Stimulated activated CD4-positive, alpha-beta T cell treated with anti-CD3 and anti-CD28 coated beads, Interleukin-4, amount 100 ng/mL, for 4 hours (primary cell): ENCODE results near the gene AP1G2.
"Not testable (repeated sequence)": the region's sequence is repeated elsewhere in the genome, so short reads cannot be mapped to it uniquely, and the experiment has no call there.

Experiments used
- DNase-seq, 2 experiments: peaks; one replicate each; pipeline ENCODE4 v3.0.0-alpha.2; 2020

Gene AP1G2

DNA sequence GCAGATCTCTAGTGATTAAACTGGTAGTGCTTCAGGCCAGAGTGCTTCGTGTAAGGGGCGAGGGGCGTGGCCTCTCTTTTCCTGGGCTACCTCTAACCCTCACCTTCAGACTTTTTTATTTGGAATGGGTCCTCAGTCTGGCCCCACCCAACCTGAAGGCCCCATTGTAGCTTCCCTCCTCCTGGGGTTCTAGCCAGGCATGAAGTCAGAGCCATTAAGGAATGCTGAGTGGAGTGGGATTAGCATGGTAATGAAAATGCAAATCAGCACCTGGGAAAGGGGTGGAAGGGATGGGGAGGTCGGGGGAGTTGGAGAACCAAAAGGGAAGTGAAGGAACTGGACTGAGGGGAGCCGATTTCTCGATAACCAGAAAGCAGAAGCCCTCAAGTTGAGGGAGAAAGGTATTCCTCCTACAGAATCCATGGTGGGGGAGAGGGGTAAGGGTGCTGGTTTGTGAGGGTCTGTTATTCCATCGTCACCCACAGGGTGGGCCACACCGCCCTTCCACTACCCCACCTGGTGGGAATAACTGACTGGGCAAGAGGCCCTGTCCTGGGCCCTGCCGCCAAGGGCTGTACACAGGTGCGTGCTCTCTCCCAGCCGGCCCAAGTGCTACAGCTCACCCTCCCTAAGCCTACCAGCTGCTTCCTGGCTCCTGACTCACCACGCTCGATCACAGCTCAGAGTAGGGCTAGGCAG is 30.1 kb downstream of the AP1G2 start:
- DNase-seq, result no peak

DNA sequence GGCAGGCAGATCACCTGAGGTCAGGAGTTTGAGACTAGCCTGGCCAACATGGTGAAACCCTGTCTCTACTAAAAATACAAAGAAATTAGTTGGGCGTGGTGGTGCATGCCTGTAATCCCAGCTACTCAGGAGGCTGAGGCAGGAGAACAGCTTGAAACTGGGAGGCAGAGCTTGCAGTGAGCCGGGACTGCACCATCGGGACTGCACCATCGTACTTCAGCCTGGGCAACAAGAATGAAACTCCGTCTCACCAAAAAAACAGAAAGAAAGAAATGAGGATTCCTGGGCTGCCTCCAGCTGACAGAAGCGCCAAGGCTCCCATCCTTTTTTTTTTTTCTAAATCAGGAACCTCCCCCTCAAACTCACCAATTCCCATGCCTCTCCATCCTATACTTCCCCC is 30.7 kb downstream of the AP1G2 start:
- DNase-seq, result not testable (repeated sequence)

DNA sequence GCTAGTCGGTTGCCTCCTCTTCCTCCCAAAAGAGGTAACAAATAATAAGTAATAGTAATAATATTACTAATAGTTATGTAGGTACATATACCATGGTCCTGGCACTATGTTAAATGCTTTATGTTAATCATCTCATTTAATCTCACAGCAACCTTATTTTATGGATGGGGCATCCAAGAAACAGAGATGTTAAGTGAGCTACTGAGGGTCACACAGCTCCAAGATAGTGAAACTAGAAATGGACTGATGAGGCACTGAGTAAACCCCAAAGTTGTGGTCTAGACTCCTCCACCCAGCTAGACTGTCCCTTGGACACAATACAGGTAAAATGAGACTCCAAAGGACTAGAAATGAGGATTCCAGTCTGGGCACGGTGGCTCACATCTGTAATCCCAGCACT is 31.1 kb downstream of the AP1G2 start:
- no peak for DNase-seq

DNA sequence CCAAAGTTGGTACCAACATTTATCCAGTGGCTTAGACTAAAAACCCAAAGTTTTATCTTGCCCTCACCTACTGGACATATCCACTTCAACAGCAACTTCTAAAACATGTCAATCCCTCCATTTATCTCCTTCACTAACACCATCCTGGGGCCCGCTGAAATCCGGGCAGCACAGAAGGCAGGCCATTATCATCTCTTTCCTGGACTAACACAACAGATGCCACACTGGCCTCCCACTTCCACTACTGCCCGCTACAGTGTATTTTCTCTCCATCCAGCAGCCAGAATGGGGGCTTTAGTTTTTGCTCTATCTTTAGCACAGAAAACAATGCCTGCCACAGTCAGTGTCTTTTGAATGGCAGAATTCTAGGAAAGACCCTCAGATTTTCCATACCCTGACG is 31.6 kb downstream of the AP1G2 start:
- no peak for DNase-seq

DNA sequence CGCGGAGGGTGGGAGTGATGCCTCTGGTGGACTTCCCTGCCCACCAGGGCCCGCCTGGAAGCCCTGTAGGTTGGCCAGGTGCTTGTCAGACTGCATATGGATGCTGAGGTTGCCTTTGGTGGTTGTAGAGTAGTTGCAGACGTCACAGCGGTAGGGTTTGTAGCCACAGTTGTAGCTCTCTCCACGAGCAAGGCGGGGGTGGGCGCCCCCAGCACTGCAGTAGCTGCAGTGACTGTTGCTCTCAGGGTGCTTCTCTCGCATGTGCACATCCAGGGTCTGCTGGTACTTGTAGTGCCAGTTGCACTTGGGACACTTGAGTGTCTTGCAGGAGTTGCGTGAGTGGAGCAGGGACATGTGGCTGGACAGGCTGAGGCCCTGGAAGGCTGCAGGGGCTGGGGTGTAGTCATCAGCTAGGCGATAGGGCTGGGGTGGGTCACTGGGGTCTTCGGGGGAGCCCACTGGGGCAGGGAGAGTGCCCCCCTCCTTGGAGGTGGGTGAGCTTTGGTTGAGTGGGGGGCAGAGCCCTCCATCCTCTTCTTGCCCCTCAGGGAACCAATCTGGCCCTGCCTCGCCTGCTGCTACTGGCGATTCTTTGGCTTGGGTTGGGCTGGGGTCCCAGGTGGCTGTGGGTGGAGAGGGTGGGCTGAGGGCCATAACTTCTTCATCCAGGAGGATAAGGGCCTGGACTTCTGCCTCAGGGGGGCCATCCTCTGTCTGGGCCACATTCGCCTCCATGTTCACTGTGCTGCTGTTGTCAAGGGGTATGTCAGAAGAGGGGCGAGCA is 33.7 kb downstream of the AP1G2 start:
- DNase-seq, result no peak

DNA sequence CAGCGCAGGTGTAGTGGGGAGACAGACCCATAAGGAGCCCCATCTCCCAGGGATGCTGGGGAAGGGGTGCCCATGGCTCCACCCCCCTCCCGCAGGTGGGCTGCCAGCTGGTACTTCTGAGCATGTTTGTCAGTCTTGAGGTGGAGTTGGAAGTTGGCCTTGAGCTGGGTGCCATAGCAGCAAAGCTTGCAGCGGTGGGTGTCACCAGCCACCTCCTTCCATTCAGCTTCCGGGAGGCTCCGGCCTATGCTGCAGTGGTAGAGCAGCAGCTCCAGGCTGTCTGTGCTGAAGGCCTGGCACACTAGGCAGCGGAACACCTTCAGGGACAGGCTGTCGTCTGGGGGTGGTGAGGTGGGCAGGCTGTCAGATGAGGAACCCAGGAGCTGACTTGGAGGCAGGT is 34.9 kb downstream of the AP1G2 start:
- no peak for DNase-seq

DNA sequence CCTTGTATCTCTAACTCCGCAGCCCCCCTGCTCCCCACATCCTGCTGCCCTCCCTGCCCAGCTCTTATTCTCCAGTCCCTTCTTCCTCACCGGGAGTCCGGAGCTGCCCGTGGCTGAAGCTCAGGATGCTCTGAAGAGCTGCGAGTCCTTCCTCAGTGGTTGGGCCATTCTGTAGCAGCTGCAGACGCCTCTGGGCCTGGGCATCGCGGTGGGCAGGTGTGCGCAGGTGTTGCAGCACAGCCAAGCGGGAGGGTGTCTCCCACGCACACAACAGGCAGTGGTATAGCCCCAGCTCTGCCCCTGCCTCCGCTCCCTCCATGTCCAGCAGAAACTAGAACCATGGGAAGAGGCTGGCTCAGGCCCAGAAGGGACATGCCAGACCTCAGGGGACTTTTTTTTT is 36.2 kb downstream of the AP1G2 start:
- DNase-seq, result no peak

DNA sequence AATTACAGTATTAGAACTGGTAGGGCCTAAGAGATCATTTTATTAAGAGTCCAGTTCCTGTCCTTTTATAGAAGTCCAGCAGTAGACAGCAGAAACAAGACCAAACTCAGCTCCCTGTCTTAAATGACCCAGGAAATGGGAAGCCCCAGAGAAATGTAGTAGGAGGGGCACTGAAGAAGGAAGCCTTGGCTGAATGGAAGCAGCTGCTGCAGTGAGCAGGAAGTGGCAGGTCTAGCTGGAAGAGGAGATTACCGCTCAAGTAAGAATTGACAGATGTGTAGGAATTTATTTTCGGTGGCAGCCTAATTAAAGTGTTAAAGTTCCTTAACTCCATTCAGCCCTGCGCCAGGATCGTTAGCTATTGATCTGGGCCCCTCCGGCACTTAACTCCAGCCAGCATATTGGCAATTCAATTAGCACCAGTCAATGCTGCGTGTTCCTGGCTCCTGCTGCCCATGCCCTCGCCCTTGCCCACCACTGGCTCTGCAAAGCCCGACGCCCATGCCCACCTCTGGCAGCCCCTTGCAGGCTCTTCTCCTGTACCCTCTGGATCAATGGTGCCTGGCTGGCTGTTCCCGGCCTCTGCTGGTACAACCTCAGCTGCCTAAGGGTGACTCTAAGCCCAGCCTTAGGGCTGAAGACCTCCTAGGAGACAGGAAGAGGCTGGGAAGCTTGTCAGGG is 37.1 kb downstream of the AP1G2 start:
- no peak for DNase-seq

DNA sequence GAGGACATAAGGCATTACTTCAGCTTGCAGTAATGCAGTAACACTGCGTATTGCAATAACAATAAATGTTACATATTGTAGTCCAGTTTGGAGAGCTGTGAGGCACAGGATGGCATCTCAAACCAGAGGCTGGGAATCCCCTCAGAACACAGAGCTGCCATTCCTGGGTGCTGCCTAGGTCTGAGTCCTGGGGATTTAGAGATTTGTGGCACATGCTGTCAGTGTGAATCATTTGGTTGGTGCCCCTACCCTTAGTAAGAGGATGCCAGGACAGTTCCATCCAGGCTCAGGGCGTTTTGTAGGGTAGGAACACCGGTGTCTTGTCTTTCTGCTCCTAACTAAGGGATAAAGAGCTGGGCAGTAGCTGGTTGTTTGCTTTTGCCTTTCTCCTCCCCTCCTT is 38.6 kb downstream of the AP1G2 start:
- DNase-seq, result no peak

DNA sequence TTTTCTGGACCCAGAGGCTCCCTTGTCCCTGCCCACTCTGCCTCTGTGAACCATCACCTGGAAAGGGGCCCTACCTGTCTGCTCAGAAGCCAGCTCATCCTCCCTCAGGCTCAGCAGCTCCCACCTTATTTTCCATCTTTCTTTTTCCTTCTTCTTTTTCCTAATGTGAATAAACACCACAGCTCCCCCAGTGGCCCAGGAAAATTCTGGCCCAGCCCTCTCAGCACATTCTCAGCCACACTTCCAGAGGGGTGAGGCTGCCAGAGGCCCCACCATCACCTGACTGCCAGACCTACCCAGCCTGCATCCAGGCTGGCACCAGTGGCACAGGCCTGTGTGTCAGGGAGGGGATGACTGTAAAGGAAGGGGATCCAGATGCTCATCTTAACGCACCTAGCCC is 39.0 kb downstream of the AP1G2 start:
- no peak for DNase-seq

DNA sequence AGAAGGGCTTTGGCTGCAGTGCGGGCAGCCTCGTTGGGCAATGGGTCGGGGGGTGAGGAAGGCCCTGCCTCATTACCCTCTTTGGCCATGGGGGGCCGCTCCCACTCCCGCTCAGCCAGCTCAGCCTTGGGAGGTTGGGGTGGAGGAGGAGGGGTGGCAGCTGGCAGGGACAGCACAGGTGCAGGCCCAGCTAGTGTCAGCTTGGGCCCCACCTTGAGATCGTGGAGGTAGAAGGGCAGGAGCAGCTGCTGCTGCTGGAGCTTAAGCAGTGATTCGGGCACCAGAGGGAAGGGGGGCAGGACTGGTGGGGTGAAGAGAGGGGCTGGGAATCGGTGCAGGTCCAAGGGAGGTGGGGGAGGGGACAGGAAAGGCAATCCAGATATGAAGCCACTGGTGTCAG is 42.0 kb downstream of the AP1G2 start:
- no peak for DNase-seq

DNA sequence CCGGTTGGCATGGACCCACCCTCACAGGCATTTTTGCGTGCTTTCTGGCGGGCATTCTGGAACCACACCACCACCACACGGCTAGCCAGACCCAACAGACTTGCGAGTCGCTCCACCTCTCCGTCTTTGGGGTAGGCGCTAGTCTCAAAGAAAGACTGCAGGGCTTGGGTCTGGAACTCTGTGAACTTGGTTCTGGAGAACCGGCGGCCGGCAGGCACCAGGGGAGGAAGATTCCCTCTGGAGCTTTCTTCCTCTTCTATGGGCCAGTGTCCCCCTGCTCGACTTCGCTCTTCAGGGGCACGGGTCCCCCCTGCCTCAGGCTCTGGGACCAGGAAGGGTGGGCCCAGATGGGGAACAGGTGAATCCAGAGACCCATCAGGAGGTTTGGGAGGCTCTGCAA is 42.6 kb downstream of the AP1G2 start:
- DNase-seq, result no peak

DNA sequence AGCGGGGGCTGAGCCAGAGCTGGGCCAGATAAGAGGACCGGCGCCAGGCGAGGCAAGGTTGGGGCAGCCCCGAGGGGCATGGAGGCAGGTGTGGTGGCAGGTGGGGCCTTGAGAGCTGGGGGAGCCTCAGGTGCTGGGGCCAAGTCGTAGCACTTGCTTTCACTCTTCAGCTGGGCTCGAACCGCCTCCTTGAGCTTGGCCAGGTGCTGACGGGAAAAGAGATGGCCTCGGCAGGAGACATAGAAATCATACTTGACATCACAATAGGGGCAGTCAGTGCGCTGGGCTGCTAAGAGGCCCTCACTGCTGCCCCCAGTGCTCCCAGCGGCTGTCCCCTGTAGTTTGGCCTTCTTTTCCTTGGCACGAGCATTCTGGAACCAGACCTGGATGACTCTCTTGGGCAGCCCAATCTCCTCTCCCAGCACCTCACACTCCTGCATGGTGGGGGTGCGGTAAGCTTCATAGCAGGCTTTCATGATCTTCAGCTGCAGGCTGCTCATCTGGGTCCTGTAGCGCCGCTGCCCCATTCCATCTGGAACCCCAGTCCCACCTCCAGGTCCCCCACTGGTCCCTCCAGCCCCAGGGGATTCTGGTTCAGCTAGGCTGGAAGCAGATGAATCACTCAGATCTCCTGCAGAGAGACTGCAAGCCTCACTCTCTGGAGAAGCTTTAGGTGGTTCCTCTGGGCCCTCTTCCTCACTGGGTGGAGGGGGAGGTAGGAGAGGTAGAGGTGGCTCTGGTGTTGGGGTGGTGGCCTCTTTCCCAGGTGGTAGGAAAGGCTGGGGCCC is 44.2 kb downstream of the AP1G2 start:
- DNase-seq, result no peak

DNA sequence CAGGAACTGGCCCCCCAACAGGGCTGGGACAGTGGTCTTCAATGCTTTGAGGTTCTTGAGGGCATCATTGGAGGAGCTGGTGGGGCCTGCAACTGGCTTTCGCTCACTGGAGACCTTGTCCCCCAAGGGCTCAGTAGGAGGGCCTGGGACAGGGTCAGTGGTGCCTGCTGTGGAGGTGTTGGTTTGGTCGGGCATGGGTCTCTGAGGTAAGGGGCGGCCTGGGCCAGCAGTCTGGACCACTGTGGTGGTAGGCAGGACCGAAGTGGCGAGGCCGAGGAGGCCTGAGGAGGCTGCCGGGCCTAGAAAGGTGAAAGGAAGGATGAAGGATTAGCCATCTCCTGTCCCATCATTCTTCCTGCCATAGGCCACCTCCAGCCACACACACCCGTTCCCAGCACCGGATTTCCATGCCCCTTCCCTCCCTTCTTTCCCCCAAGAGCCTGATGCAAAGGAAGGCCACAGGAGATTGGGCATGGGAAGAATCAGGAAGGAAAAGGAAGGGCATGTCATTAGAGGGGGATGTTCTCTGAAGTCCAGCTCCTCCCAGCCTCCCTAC is 44.9 kb downstream of the AP1G2 start:
- no peak for DNase-seq

DNA sequence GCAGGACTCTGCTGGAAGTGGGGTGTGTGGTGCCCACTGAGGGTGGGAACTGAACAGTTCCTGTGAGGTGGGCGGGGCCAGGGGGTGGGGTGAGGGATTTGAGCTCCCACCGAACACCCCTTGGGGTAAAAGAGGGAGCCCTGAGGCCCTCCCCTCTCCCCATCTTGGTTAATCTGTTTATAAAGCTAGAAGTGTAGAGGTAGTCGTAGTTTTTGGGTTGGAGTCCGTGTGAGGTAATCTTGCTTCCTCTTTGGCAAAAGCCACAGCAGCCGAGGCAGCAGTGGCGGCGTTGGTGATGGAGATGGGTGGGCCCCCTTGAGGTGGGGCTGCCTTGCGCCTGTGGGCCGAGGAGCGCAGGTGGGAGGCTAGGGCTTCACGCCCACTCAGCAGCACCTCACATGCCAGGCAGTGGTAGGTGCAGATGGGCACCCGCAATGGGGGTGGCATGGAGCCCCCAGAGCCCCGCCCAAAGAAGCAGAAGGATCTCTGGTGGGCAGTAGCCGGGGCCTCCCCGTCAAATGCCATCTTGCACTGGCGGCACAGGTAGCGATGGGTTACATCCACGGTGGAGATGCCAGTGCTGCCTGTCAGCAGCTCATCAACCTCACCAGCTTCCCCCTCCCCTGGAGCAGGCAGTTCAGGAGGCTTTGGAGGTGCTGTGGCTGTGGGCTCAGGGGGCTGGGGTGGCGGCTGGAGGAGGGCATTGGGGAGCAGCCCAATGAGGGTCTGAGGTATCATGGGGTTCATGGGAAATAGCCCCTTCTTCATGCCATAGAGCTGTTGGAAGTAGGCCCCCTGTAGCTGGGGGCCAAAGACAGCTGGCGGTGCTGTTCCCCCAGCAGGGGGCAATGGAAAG is 45.6 kb downstream of the AP1G2 start:
- no peak for DNase-seq

DNA sequence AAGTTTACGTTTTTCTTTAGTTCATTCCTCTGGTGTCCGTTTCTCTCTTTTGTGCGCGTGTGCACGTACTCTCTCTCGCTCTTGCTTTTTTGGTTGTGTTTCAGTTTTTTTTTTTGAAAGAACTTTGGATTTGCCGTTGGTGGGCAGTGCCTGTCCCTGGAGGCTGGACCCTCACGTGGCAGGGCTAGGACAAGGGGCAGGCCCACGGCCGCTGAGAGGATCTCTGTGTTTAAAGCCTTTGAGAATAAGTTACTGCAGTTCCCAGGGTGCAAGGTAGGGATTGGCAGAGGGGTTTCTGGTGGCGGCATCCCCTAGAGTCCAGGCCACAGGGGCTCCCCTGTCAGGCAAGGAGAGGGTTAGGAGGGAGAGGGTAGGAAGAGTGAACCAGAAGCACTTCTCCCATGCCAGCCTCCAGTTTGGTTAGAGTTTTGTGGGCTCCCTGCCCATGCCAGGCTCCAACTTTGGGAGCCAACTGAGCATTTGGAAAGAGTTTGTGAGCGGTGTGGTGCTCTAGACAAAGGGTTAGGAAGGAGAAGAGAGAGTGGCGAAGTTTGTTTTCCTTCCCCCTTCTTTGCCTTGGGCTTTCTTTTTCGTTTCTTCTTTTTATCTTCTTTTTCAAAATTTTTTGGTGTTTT is 46.6 kb downstream of the AP1G2 start:
- DNase-seq, result no peak

DNA sequence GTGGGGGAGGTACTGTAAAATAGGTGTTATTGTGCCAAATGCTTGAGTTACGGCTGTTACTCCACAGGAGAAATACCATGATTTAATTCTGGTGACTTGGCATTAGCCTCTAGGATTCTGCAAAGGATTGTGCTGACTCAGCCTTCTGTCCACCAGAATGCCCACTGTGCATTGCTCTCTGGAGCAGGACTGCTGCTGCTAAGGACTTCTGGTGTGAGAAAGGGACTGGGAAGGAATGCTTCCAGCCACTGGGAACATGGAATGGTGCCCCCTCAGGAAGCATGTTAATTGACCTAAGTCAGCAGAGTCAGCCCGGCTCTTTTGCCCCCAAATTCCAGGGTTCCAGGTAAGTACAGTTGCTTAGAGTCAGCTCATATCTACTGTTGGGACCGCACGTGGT is 48.9 kb downstream of the AP1G2 start:
- no peak for DNase-seq

DNA sequence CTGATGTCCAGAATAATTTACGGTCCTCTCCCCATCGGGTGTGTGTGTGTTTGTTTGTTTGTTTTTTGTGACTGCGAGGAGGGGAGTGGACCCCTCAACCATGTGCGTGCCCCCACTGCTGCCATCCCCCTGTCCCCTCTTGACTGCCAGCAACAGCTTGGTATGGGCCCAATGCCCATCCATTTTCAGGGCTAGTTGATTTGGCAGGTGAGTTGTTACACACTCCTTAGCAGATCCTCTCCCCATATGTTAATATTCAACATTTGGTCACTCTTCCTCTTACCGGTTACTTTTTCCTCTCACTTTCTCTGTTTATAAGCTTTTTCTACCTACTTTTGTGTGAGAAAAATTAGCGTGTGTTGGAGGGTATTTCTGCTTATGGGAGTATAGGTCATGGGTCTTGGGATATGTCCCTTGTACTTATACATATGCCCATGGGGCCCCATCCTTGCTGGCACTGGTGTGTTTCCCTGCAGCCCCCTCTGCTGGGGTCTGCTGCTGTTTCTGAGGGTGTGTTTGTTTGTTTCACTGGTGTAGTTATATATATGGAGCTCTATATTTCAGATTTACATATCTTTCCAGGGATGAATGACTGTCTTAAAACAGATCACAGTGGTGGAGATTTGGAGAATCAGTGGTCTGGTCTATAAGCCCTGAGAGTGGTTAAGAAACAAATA is 49.8 kb downstream of the AP1G2 start:
- no peak for DNase-seq

DNA sequence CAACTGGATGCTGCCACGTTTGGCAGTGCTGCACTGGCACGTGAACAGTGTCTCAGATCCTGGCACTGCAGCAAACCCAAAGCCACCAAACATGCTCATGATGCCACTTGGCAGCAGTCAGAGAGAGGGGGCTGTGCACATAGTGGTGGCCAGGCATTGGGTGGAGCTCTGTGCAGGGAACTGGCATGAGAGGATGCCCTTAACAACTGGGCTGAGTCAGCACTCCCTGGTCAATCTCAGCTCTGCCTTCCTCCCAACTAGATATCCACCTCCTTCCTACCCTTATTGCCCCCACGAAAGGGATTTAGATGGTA is 53.0 kb downstream of the AP1G2 start:
- DNase-seq, result no peak

DNA sequence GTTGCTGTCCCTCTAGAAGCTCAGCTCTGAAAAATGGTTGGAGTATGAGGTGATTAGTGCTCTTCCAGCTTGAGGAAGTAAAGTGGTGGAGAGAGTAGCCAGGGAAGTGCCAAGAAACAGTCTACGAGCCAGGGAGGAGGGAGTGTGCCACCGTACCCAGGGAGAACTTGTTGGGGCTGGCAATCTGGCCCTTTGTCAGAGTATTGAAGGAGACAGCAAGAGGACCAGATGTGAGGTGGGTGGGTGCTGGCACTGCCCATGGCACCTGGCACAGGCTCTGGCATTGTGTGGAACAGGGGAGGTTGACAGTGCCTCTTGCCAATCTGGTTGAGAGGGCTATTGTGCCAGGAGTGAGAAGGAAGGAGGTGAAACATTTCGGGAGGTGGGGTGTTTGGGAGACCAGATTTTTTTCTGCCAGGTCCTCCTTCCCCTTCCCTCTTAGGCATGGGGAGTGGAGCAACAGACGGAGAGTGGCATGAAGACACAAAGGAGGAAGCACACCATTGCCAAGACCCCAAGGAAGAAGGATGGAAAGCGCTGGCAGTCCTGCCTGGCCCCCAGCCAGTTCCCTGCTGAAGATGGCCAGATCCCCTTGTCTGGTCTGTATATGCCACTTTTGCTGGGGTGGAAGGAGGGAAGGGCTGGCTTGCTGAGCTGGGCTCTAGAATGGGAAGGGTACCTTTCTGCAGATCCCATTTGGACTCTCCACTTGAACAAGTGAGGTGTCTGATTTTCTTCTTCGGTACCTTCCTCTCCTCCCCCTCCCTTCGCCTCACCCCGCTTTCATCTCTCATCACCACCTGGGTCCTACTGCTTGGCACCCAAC is 53.6 kb downstream of the AP1G2 start:
- DNase-seq, result no peak
